Epithelial cell of alveolus of lung (primary cell): ENCODE measurements around the gene MED12. TPM values are rescaled to one million over a fixed set of nuclear protein-coding genes. Genes with fewer than 3 reads are reported as not detected.

Source experiments
- total RNA-seq: library from RNA; depleted of rRNA; stranded (reverse); fragments of >200 nt; gene quantifications from 2 replicates; pipeline ENCODE4 v1.2.1, GENCODE V29; 2015

MED12 gene
- 19.0 and 25.6 TPM in 2 replicates for total RNA-seq

GRCh38 chrX:71118032-71118984 is at the start of gene MED12:
TSS of gene MED12 (plus strand) at chrX:71118596. CDS start at chrX:71118755, 159 bp downstream.

GRCh38 chrX:71095555-71095980 is 22.8 kb upstream of the MED12 start, which contains the start of gene FOXO4:
TSS of gene FOXO4 (plus strand) at chrX:71095851. CDS start at chrX:71096529, 678 bp downstream.

GRCh38 chrX:71106427-71106826 is 12.0 kb upstream of the MED12 start, which contains the start of gene CXorf65:
TSS of gene CXorf65 (minus strand) at chrX:71106740. CDS start at chrX:71106556, 184 bp downstream.

GRCh38 chrX:71111141-71111843 is 7.1 kb upstream of the MED12 start, which contains the start of gene IL2RG:
TSS of gene IL2RG (minus strand) at chrX:71111577. CDS start at chrX:71111539, 38 bp downstream.

GRCh38 chrX:71144651-71145050 is 26.3 kb downstream of the MED12 start, which contains the start of gene NLGN3:
TSS of gene NLGN3 (plus strand) at chrX:71144841. CDS start at chrX:71147750, 2,909 bp downstream.

Other genes with a start within 250 kb of the MED12 start
- not detected in 2 replicates for gene TEX11, start 209.9 kb upstream of the MED12 start, total RNA-seq
- gene SLC7A3, start 187.5 kb upstream of the MED12 start, total RNA-seq = 0.39 TPM in 1 of 2 replicates, not detected in the other
- 42.6 and 68.8 TPM in 2 replicates for gene SNX12, start 50.3 kb upstream of the MED12 start, total RNA-seq
- 3.6 and 6.8 TPM in 2 replicates for gene FOXO4, start 22.7 kb upstream of the MED12 start, total RNA-seq
- not detected in 2 replicates for gene CXorf65, start 11.9 kb upstream of the MED12 start, total RNA-seq
- not detected in 2 replicates for gene IL2RG, start 7.0 kb upstream of the MED12 start, total RNA-seq
- gene NLGN3, start 26.2 kb downstream of the MED12 start, total RNA-seq = 0.39 and 3.1 TPM in 2 replicates
- gene GJB1, start 104.6 kb downstream of the MED12 start, total RNA-seq = not detected in 2 replicates
- gene ZMYM3, start 135.5 kb downstream of the MED12 start, total RNA-seq = 18.9 and 29.6 TPM in 2 replicates
- gene NONO, start 165.0 kb downstream of the MED12 start, total RNA-seq = 316 and 409 TPM in 2 replicates
- gene ITGB1BP2, start 183.2 kb downstream of the MED12 start, total RNA-seq = 0.13 and 0.80 TPM in 2 replicates
- gene TAF1, start 247.8 kb downstream of the MED12 start, total RNA-seq = 9.7 and 16.8 TPM in 2 replicates